NCI-H510A (cell line): ENCODE results near the gene DCT.
"Not testable (repeated sequence)": the region's sequence is repeated elsewhere in the genome, so short reads cannot be mapped to it uniquely, and the experiment has no call there.

Experiments used
- DNase-seq: peaks from one replicate; lab custom pipeline; 2025; lab: John Stamatoyannopoulos, UW

The DCT gene

GRCh38 chr13:94479616-94480015 lies at the start of gene DCT:
TSS of gene DCT (minus strand) at chr13:94479682. CDS start at chr13:94479255, 427 bp downstream.
- no peak for DNase-seq

DNA sequence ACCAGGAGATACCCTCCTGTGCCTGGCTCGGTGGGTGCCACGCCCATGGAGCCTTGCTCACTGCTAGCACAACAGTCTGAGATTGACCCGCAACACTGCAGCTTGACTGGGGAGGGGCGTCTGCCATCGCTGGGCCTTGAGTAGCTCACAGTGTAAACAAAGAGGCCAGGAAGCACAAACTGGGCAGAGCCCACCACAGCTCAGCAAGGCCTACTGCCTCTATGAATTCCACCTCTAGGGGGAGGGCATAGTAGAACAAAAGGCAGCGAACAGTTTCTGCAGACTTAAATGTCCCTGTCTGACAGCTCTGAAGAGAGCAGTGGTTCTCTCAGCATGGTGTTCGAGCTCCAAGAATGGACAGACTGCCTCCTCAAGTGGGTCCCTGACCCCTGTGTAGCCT lies 47.5 kb upstream of the DCT start:
- DNase-seq = not testable (repeated sequence)

GRCh38 chr13:94525781-94526180 lies 46.3 kb upstream of the DCT start:
- DNase-seq = no peak

DNA sequence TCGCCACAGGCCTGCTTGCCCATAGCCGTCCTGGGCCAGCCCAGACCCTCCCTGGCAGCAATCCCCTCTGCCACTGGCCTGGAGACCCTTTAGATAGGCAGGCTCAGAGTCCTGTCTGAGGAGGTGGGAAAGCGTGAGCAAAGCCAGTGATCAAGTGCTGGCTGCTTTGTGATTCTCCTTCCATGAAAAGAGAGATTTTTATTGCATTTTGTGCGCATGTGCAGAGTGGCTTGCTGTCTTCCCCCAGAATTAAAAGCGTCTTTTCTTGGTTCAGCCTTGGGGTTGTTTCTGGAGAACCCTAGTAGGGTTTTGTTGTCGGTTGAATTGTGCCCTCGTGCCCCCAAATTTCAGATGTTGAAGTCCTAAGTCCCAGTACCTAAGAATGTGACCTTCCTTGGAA lies 44.9 kb upstream of the DCT start:
- DNase-seq = no peak

DNA sequence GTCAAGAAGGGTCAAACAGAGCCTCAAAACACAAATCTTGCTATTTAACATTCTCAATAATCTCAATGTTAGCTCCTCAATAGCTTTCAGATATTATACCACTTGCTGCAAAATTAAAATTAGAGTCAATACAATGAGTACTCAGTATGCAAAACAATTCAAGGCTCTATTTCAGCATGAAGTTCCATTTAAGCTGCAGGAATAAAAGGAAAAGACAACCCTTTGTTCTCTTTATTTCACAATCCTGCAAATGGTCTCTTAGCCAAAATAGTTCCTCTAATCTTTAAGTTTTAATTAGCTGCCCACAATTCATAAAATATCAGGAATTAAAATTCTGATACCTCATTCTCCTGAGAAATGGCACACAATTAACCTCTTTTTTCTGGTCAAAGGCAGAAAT lies 40.5 kb upstream of the DCT start:
- no peak for DNase-seq

GRCh38 chr13:94516456-94516855 lies 37.0 kb upstream of the DCT start:
- no peak for DNase-seq

- no peak for DNase-seq
Observed at GRCh38 chr13:94515911-94516310, 36.4 kb upstream of the DCT start.

DNA sequence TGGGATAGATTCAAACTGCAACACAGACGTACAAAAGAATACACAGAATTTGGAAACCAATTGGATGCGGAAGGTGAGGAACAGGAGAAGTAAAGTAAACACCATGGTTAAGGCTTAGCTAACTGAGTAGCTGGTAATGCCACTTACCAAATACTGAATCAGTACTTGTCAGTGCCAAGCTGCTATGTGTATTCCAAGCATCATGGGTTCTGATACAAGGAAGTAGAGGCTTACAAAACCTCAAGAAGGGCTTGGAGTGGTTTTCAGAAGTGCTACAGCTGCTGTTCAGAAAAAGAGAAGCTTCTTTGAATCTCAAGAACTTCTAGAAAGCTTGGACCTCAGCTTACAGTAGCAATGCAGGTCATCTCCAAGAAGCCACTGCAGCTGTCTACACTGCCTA lies 35.9 kb upstream of the DCT start:
- DNase-seq = no peak

DNA sequence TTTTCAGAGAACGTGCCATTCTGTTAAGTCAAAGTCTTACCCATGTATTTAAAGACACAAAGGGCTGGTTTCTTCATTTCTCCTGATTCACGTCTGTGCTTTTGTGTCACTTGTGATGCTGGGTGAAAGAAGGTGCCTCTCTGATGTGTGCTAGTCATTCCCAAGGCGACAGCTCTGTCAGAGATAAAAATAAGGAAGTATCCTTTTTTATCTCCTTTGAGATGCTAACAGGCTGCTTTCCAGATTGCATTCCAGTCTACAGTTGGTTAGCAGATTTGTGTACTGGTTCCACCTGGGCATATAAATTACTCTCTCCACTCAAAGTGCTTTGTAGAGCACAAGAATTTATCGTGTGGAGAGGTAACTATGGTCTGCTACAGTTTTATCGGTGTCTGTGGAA lies 33.5 kb upstream of the DCT start:
- DNase-seq = no peak

DNA sequence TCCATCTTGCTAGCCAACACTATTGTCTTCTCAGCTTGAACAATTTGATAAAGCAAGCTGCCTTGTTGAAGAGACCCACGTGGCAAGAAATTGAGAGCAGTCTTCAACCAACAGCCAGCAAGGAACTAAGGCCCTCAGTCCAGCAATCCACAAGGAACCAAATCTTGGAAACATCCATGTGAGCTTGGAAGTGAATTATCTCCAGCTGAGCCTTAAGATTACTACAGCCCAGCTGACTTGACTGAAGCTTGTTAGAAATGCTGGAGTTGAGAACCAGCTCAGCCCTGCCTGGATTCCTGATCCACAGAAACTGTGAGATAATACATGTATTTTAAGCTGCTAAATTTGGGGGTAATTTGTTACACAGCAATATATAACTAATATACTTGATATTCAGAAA lies 26.2 kb upstream of the DCT start:
- no peak for DNase-seq

- no peak for DNase-seq
Observed at GRCh38 chr13:94503851-94504250, 24.4 kb upstream of the DCT start.

GRCh38 chr13:94498831-94499230 lies 19.3 kb upstream of the DCT start:
- not testable (repeated sequence) for DNase-seq

DNA sequence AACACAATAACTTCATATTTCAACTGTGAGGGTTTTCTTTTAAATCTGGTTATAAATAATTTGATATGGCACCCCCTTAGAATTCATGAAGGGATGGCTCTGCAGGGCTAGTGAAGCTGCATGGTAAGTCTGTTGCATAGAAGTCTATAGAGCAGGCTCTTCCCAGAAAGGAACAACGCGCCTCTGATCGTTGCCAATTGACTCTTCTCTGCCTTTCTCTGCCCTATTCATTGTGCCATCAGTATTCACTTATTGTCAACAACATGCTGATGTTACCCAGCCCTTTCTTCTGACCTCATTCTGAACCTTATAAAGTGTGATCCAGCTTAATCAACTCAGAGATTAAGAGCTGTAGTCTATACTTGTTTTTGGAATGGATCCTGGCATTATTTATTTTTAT lies 16.3 kb upstream of the DCT start:
- no peak for DNase-seq

DNA sequence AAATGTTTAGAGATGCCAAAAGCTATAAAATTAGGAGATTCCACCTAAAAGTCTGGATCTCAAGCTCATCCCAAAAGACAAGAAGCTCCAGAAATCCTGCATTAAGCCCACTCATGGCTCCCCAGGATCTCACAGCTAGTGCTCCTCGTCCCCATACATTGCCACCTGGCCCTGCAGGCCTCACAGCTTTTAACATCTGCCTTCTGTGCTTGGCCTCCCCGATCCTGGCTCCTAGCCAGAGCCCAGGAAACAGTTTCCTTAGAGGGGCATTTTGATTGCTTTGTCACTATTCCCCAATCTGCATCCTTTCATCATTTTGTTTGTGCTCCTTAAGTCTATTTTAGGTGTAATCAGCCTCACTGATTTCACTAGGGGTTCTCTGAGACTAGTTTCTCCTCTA lies 14.5 kb upstream of the DCT start:
- no peak for DNase-seq

- no peak for DNase-seq
Observed at GRCh38 chr13:94487043-94487442, 7.6 kb upstream of the DCT start.

GRCh38 chr13:94483970-94484369 lies 4.5 kb upstream of the DCT start:
- DNase-seq = no peak

GRCh38 chr13:94481941-94482340 lies 2.5 kb upstream of the DCT start:
- no peak for DNase-seq

- no peak for DNase-seq
Observed at GRCh38 chr13:94480672-94481145, 1.2 kb upstream of the DCT start.

DNA sequence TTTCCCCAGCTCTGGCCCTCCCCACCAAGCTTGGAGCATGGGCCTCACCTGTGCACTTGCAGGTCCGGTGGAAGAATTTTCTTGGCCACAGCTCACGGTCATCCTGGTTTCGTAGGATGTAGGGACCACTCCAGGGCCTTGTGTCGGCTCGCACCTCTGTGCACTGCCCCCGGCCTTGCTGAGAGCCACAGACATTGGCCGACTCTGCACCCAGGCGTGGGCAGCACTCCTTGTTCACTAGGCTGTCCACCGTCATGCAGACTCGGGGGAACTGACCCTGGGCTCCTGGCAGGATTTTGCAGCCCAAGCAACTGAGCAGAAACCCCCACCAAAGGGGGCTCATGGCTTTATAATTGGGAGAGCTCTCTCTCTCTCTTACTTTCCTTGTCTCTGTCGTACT lies 569 bp downstream of the DCT start:
- DNase-seq = no peak

DNA sequence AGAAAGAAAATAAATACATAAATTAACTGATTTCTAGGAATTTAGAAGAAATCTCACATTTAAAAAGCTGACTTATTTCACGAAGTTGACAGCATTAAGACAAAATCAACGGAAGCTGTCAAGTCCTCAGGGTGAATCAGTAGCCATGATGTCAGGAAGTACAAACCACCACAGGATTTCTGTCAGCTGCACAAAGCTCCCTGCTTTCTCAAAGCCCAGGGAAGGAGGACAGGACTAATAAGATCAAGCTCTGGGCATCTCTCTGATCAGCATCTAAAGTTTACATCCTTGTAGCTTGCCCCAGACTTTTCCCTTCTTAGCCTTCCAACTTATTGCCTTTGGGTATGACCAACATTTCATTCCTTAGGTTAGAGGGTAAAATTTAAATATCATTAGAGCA lies 9.4 kb downstream of the DCT start:
- DNase-seq = no peak

- DNase-seq = no peak
Observed at GRCh38 chr13:94464771-94465170, 14.7 kb downstream of the DCT start.

- DNase-seq = no peak
Observed at GRCh38 chr13:94462670-94463069, 16.8 kb downstream of the DCT start.

DNA sequence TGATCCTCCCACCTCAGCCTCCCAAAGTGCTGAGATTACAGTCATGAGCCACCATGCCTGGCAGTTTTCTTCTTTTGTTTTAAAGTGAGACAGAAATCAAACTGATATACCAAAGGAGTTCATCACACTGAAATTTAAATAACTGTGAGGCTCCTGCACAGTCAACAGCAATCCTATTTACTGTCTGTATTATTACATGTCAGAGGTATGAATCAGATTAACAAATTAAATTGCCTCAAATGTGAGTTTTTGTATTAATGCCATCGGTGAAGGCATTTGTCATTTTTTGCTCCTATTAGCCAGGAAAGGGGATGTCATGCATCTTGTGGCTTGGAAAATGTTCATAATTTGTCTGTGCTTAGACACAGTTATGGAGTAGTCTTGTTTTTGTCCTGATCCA lies 20.4 kb downstream of the DCT start:
- DNase-seq = no peak

DNA sequence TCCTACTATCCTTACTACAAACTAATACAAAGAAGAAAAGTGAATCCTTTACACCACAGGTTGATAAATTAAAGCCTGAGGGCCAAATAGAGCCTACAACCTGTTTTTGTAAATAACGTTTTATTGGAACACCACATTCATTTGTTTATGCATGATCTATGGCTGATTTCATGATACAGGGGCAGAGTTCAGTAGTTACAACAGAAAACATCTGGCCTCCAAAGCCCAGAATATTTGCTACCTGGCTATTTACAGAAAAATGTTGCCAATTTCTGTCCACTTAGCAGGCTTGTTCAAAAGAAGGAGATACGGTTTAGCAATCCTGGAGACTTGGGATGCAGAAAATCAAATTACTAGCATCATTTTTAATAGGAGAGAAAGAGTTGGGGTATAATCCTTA lies 24.1 kb downstream of the DCT start:
- DNase-seq = no peak

DNA sequence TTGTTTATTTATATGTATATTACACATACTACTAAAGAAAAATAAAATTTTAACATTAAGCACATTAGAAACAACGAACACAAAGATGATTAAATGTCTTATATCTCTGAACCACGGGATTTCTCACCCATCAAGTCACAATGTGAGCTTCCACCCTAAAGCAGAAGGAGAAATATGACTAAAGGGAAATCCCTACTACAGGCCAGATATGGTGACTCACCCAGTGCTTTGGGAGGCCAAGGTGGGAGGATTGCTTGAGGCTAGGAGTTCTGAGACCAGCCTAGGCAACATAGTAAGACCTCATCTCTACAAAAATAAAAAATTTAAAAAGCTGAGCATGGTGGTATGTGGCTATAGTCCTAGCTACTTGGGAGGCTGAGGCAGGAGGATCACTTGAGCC lies 24.6 kb downstream of the DCT start:
- DNase-seq = no peak
